HG02884 (cell line): ENCODE results near the gene S1PR4.

Experiments used
- ATAC-seq: cut with Tn5 transposase; IDR thresholded peaks from one replicate; pipeline ENCODE4 v1.9.1; 2021; ENCODE audit warnings: mild to moderate bottlenecking, moderate library complexity; ENCODE audit not compliant: unreplicated experiment

S1PR4 gene, protein sequence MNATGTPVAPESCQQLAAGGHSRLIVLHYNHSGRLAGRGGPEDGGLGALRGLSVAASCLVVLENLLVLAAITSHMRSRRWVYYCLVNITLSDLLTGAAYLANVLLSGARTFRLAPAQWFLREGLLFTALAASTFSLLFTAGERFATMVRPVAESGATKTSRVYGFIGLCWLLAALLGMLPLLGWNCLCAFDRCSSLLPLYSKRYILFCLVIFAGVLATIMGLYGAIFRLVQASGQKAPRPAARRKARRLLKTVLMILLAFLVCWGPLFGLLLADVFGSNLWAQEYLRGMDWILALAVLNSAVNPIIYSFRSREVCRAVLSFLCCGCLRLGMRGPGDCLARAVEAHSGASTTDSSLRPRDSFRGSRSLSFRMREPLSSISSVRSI

DNA sequence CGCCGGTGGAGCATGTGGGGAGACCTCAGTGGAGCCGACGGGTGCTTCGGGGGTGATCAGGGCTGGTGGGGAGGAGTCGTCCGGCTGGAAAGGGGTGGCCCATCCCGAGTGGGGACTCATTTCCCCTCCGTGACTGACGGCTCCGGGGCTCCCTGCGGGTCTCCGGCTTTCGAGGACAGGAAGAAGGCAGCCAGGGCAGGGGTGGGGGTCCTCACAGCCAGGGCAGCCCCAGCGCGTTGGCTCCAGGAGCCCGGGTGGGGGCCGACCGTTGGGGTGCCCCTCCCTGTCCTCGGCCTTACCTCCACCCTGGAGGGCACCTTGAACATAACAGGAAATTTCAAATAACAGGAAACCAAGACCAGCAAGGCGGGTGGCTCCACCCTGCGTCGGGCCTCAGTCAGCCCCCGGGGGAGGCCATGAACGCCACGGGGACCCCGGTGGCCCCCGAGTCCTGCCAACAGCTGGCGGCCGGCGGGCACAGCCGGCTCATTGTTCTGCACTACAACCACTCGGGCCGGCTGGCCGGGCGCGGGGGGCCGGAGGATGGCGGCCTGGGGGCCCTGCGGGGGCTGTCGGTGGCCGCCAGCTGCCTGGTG is at the start of gene S1PR4:
TSS of gene S1PR4 (plus strand) at position 393 of the 596 bp plus-strand sequence. CDS start at position 417, 24 bp downstream.
- ATAC-seq, result no peak

DNA sequence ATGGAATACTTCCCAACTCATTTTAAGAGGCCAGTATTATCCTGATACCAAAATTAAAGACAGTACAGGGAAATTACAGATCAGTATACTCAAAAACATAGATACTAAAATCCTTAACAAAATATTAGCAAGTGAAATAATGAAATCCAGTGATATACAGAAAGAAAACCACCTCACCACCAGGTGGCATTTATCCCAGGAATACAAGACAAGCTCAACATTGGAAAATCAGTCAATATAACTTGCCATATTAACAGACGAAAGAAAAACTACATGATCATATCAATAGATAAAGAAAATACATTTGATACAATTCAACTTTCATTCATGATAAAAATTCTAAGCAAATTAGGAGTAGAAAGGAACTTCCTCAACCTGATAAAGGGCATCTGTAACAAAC is 49.5 kb upstream of the S1PR4 start:
- ATAC-seq, result no peak

DNA sequence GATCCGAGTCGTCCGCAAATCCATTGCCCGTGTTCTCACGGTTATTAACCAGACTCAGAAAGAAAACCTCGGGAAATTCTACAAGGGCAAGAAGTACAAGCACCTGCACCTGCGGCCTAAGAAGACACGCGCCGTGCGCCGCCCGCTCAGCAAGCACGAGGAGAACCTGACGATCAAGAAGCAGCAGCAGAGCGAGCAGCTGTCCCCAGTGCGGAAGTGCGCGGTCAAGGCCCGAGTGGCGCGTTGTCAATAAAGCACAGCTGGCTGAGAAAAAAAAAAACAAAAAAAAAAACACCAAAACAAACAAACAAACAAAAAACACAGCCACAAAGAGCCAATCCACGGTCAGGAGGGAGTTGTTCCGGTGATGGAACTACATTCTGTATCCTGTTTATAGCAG is 47.4 kb upstream of the S1PR4 start:
- ATAC-seq, result no peak

DNA sequence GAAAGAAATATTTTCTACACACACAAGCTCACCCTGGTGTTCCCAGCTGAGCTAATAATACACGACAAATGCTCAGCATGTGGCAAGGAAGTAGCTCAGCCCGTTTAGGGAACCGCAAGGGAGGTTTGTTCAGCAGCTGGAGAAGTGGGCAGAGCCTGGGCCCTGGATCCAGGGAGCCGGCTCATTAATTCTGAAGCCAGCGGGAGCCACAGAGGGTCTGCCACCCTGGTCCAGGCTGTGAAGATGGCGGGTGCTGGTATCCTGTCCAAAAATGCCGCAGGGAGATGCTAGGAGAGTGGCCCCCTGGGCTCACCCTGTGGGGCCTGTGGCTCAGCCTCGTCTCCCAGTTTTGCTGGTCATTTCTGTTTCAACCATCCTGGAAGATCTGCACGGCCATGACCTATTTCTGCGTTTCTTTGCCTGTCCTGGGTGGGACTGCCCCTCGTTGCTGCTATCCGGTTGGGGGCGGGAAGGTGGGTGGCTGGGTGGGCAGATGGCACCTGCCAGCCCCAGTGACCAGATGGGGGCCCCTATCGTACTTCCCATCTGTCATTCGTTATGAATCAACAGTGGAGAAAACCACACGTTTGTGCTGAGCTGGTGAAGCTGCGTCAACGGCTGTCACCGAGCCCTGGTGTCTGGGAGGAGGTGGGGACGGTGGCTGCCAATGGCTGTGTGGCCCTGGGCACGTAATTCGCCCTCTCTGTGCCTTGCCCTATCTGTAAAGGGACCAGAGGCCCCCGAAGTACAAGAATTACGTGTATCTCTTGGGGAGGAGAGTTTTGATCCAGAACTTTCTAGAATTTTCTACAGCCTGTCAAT is 45.4 kb upstream of the S1PR4 start:
- no peak for ATAC-seq

DNA sequence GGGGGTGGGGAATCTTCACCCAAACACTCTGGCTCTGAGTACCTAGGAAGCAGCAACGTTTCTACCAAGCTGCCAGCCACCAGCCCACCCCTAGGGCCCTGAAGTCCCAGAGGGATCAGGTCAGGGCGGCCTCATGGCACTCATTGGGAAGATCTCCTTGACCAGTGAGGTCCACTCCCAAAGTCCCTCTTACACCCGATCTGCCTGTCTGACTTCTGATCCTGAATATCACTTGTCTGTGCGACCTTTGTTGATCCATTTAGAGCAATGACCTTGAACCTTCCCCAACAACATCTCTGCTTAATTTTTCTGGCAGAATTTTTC is 44.8 kb upstream of the S1PR4 start:
- no peak for ATAC-seq

DNA sequence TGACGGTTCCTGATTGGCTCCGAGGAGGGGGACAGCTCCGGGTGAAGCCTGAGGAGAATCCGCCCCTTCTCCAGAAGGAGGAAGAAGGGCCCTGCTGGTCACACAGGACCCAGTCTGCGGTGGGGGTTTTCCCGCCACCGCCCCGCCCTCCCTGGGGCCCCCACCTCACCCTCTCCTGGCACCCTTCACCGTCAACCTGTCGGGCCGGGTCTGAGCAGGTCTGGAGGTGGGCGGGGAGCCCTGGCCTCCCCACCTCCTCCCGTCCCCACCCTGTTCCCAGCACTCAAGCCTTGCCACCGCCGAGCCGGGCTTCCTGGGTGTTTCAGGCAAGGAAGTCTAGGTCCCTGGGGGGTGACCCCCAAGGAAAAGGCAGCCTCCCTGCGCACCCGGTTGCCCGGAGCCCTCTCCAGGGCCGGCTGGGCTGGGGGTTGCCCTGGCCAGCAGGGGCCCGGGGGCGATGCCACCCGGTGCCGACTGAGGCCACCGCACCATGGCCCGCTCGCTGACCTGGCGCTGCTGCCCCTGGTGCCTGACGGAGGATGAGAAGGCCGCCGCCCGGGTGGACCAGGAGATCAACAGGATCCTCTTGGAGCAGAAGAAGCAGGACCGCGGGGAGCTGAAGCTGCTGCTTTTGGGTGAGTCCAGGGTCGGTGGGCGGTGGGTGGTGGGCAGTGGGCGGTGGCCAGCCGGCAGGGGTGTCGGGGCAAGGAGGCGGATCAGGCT is 42.4 kb upstream of the S1PR4 start, which contains the start of gene GNA15:
TSS of gene GNA15 (plus strand) at position 73 of the 723 bp plus-strand sequence. CDS start at position 491, 418 bp downstream.
- ATAC-seq, result no peak

DNA sequence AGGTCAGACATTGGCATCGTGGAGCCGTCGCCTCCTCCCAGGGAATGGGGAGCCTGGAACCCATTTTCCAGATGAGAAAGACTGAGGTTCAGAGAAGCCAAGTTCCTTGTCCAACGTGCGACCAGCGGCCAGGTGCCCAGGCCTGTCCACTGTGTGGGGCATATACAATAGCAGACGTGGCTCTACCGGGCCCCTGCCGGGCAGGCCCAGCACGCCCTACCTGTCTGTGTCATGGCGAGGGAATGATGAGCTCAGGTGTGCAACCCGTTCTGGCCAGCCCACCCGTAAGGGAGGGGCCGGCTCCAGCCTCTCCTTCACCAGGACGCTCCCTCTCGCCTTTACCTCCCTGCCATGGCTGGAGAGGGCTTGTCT is 41.9 kb upstream of the S1PR4 start:
- no peak for ATAC-seq

DNA sequence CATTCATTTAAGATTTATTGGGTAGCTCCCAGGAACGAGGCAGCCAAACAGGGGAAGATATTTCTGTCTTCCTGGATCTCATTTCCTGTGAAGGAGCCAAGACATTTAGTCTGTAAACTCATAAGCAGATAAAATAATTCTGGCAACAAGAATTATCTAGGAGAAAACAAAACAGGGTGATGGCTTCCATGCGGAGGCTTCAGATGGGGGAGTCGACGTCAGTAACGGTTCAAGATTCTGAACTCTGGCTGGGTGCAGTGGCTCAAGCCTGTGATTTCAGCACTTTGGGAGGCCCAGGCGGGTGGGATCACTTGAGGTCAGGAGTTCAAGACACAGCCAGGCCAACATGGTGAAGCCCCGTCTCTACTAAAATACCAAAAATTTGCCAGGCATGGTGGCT is 41.5 kb upstream of the S1PR4 start:
- no peak for ATAC-seq

DNA sequence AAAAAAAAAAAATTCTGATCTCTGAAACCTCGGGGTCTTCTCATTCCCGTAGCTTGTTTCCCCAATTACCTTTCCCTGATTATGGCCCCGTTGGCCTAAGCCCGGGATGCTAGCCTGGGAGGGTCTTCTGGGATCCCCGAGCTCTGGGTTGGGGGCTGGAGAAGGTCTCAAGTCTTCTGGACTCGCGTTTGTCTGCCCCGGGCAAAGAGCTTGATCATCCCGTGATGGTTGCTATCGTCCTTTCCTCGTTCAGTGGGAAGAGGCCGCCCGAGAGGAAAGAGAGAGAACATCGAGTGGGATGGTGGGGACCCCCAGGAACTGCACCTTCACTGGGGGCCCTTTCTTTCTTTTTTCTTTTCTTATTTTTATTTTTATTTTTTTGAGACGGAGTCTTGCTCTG is 40.3 kb upstream of the S1PR4 start:
- no peak for ATAC-seq

DNA sequence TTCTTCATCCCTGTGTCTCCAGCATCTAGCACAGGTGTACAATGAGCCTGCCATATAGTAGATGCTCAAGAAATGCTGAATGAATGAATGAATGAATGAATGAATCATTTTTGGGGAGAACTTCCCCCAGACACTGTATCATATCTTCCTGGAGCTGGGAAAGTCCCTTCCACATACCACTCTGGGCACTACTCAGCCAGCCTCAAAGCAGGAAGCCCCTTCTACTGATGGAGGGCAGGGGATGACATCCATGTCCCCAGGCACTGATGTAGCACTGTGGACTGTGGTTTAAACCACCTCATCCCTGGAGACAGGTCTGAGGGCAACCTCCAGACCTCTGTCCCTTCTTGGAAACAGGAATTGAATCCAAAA is 37.9 kb upstream of the S1PR4 start:
- no peak for ATAC-seq

DNA sequence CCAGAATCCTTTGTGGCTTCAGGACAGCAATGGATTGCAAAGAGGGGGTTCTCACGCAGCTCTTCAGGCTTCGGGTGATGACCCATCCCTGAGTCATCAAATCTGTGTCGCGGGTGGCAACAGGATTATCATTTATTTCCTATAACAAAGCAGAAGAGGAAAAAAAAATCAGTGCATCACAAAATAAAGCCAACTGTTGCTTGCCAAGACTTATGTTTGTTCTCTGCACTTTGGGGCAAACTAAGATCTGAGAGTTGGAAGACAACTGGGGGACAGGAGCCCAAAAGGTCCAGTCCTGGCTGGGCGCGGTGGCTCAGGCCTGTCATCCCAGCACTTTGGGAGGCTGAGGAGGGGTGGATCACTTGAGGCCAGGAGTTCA is 36.3 kb upstream of the S1PR4 start:
- ATAC-seq, result no peak

DNA sequence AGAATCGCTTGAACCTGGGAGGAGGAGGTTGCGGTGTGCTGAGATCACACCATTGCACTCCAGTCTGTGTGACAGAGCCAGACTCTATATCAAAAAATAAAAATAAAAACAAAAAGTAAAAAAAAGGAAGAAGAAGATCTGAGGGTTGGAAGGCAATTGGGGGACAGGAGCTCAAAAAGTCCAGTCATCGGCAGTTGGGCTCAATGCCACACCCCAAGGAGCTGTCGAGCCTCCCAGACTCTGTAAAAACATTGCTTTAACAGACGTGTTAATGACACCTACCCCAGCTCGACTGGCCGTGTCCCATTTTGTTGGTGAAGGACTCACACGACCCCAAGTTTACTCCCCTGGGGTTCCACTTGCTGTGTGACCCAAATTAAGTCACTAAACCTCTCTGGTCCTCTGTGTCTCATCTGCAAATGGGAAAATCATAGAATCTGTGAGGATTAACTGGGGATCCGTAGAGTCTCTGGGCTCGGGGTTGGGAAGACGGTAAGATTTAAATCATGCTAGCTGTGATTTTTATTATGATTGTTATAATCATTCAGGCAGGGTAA is 35.7 kb upstream of the S1PR4 start:
- ATAC-seq, result no peak

DNA sequence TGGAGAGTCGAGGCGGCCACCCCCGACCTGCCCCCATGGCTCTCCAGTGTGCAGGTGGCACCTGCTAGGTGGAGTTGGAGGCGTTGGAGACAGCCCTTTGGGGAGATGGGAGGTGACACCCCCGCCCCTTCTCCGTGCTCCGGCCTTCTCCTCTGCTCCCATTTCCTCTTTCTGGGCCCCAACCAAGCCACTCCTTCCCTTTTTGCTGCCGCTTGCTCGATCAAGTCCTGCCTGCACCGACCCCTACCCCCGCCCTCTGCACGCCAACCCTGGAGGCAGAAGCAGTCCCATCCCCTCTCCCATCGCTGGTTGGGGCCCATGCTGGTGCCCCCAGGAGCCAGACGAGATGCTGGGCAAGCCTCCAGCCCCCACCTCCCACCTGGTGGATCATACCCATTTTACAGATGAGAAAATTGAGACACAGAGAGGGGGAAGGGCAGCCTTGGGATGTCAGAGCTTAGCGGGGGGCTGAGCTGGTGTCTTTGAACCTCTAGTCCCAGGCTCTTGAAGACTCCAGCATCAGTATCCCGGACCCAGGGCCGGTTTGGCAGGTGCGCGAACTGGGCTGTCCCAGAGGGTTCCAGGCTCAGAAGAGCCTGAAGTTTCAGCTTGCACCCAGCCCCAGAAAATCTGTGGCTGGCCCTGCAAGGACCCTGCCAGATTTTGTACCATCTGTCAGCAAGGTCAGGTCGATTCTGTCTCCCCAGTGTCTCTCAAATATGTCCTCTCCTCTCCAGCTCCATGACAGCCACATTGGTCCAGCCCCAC is 32.5 kb upstream of the S1PR4 start:
- no peak for ATAC-seq

DNA sequence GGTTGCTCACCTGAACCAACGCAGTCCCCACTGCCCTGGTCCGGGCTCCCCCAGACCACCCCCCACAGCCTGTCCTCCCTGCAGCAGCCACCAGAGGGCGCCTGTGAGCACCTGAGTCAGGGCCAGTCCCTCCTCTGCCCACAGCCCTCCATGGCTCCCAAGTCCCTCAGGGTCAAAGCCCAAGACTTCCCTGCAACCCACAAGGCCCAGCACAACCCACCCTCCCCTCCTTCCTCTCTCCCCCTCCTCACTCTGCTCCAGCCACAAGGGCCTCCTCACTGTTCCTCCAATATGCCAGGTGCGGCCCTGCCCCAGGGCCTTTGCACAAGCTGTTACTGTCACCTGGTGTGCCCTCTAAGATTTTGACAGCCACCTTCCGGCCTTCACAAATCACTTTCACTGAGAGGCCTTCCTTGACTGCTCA is 31.9 kb upstream of the S1PR4 start:
- no peak for ATAC-seq

DNA sequence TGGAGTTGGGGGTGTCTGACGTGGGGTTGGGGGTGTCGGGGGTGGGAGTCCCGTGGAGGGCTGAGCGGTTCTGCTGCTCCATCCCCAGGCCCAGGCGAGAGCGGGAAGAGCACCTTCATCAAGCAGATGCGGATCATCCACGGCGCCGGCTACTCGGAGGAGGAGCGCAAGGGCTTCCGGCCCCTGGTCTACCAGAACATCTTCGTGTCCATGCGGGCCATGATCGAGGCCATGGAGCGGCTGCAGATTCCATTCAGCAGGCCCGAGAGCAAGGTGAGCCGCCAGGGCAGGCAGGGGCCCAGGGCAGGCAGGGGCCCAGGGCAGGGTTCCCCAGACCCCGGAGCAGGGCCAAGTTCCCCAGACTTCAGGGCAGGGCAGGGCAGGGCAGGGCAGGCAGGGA is 30.1 kb upstream of the S1PR4 start:
- ATAC-seq, result no peak

DNA sequence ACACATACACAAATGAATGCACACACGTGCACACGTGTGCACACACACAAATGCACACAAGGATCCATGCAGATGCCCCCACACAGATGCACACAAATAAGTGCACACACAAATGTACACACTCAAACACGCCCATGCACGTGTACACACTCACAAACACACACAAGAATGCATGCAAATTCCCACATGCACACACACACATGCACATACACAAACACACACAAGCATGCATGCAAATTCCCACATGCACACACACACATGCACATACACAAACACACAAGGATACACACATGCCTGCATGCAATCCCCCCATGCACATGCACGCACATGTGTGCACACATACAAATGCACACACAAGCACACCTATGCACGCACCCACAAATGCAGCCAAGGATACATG is 29.5 kb upstream of the S1PR4 start:
- ATAC-seq, result no peak

DNA sequence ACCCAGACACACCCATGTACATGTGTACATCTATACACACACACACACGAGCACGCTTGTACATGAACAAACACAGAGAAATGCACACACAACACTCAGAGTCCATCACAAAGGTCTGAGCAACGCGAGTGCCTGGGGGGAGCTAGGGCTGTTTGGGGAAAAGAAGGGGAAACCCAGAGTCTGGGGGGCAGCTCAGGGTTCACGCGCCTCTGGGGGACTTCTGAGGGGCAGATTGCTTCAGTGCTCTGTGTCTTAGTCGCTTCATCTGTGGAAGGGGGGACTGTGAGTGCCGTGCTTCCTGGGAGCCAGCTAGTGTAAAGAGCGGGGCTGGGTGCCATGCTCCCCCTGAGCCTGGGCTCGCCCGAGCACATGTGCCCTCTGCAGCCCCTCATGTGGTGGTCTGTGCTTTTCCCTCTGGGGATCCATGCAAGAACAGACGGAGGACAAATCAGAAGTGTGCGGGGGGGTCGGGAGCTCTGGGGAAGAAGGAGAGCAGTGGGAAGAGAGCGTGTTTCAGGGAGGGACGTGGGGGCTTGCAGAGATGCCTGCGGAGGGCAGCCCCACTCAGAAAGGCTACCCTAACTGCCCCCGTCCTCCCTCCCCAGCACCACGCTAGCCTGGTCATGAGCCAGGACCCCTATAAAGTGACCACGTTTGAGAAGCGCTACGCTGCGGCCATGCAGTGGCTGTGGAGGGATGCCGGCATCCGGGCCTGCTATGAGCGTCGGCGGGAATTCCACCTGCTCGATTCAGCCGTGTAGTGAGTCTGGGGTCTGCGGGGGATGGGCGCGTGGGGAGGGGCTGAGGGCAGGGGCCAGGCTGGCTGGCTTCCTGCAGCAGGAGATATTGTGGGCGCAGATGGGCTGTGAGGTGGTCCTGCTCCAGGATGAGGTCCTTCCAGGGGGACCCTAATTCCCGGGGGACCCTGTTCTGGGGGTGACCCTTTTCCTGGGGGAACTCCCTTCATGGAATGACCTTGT is 28.8 kb upstream of the S1PR4 start:
- ATAC-seq, result no peak

DNA sequence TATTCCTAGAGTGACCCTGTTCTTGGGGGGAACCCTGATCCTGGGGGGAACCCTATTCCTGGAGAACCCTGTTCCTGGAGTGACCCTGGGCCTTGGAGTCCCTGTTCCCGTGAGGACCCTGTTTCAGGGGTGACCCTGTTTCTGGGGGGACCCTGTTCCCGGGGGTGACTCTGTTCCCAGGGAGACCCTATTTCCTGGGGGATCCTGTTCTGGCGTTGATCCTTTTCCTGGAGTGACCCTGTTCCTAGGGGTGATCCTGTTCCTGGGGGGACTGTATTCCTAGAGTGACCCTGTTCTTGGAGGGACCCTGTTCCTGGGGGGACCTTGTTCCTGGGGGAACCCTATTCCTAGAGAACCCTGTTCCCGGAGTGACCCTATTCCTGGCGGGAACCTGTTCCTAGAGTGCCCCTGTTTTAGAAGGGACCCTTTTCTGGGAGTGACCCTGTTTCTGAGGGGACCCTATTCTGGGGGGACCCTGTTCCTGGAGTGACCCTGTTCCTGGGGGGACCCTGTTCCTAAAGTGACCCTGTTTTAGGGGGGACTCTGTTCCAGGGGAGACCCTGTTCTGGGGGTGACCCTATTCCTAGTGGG is 27.7 kb upstream of the S1PR4 start:
- no peak for ATAC-seq
